Measurements from ENCODE around the gene RAE1.

The RAE1 gene

GRCh38 chr20:57312138-57312537, 38.9 kb upstream of the RAE1 start:
- Histone ChIP-seq H2BK15ac (replicated peaks; ENCODE audit: low read depth) (no peak overlapping the region), H3K4ac (ENCODE audit: low read depth, low read length) (no peak overlapping the region), H3K79me1 (ENCODE audit: low read length) (no peaks in the 10 kb centered on the region), H2BK5ac (ENCODE audit: low read length) (no peak overlapping the region), H3K9ac (ENCODE audit: low read length) (no peak overlapping the region), H3K4me2 (ENCODE audit: low read length) (no peak overlapping the region), H4K8ac (ENCODE audit: low read depth, low read length) (no peak overlapping the region), H3K27me3 (ENCODE audit: insufficient read depth, low read length, poor library complexity) (no peaks in the 10 kb centered on the region), H2AK5ac (ENCODE audit: low read length) (no peak overlapping the region), H3K23ac (ENCODE audit: low read length) (no peak overlapping the region), H4K5ac (ENCODE audit: low read length) (no peak overlapping the region), H3K4me1 (ENCODE audit: control insufficient read depth, low read depth, low read length) (no peaks in the 10 kb centered on the region), H3K27ac (ENCODE audit: low read depth, low read length) (no peak overlapping the region), H3K79me2 (ENCODE audit: control insufficient read depth, insufficient read depth, low read length) (no peaks in the 10 kb centered on the region), H3K36me3 (ENCODE audit: control insufficient read depth, insufficient read depth, low read length) (no peaks in the 10 kb centered on the region), H3K56ac (ENCODE audit: low read length) (no peak overlapping the region), H3K18ac (ENCODE audit: low read length) (no peak overlapping the region), H2BK120ac (ENCODE audit: low read depth, low read length) (no peak overlapping the region), H3K4me3 (ENCODE audit: low read length) (no peak overlapping the region)
- WGBS (ENCODE audit: extremely low coverage, insufficient coverage, low lambda C conversion rate), result no CpG with 5 or more reads among the region's 6 CpGs
- DNase-seq, result no peak

GRCh38 chr20:57313230-57313629, 37.8 kb upstream of the RAE1 start:
- no peaks in the 10 kb centered on the region for H3K79me2 ChIP-seq (ENCODE audit: control insufficient read depth, insufficient read depth, low read length)
- WGBS (ENCODE audit: extremely low coverage, insufficient coverage, low lambda C conversion rate), result no CpG with 5 or more reads among the region's 5 CpGs
- H3K4me2 ChIP-seq (ENCODE audit: low read length), result no peak overlapping the region
- no peak overlapping the region for H3K18ac ChIP-seq (ENCODE audit: low read length)
- no peak overlapping the region for H3K4me3 ChIP-seq (ENCODE audit: low read length)
- H3K4me1 ChIP-seq (ENCODE audit: control insufficient read depth, low read depth, low read length), result no peaks in the 10 kb centered on the region
- H4K5ac ChIP-seq (ENCODE audit: low read length), result no peak overlapping the region
- no peak overlapping the region for H3K27ac ChIP-seq (ENCODE audit: low read depth, low read length)
- H3K27me3 ChIP-seq (ENCODE audit: insufficient read depth, low read length, poor library complexity), result no peaks in the 10 kb centered on the region
- H3K4ac ChIP-seq (ENCODE audit: low read depth, low read length), result no peak overlapping the region
- H3K56ac ChIP-seq (ENCODE audit: low read length), result no peak overlapping the region
- no peak overlapping the region for H2AK5ac ChIP-seq (ENCODE audit: low read length)
- H3K79me1 ChIP-seq (ENCODE audit: low read length), result no peaks in the 10 kb centered on the region
- no peak overlapping the region for H3K23ac ChIP-seq (ENCODE audit: low read length)
- DNase-seq, result no peak
- H2BK120ac ChIP-seq (ENCODE audit: low read depth, low read length), result no peak overlapping the region
- no peak overlapping the region for H4K8ac ChIP-seq (ENCODE audit: low read depth, low read length)
- H2BK15ac ChIP-seq (replicated peaks; ENCODE audit: low read depth), result no peak overlapping the region
- no peaks in the 10 kb centered on the region for H3K36me3 ChIP-seq (ENCODE audit: control insufficient read depth, insufficient read depth, low read length)
- no peak overlapping the region for H2BK5ac ChIP-seq (ENCODE audit: low read length)
- H3K9ac ChIP-seq (ENCODE audit: low read length), result no peak overlapping the region

GRCh38 chr20:57313951-57314350, 37.1 kb upstream of the RAE1 start:
- H4K5ac ChIP-seq (ENCODE audit: low read length), result no peak overlapping the region
- H2BK5ac ChIP-seq (ENCODE audit: low read length), result no peak overlapping the region
- H3K27ac ChIP-seq (ENCODE audit: low read depth, low read length), result no peak overlapping the region
- no peak overlapping the region for H3K4me2 ChIP-seq (ENCODE audit: low read length)
- WGBS (ENCODE audit: extremely low coverage, insufficient coverage, low lambda C conversion rate), result no CpG with 5 or more reads among the region's 5 CpGs
- no peaks in the 10 kb centered on the region for H3K27me3 ChIP-seq (ENCODE audit: insufficient read depth, low read length, poor library complexity)
- no peak overlapping the region for H3K9ac ChIP-seq (ENCODE audit: low read length)
- no peak overlapping the region for H2AK5ac ChIP-seq (ENCODE audit: low read length)
- no peaks in the 10 kb centered on the region for H3K4me1 ChIP-seq (ENCODE audit: control insufficient read depth, low read depth, low read length)
- no peak overlapping the region for H2BK15ac ChIP-seq (replicated peaks; ENCODE audit: low read depth)
- H3K4ac ChIP-seq (ENCODE audit: low read depth, low read length), result no peak overlapping the region
- H3K36me3 ChIP-seq (ENCODE audit: control insufficient read depth, insufficient read depth, low read length), result no peaks in the 10 kb centered on the region
- H4K8ac ChIP-seq (ENCODE audit: low read depth, low read length), result no peak overlapping the region
- H3K79me2 ChIP-seq (ENCODE audit: control insufficient read depth, insufficient read depth, low read length), result no peaks in the 10 kb centered on the region
- no peak for DNase-seq
- H3K4me3 ChIP-seq (ENCODE audit: low read length), result no peak overlapping the region
- no peaks in the 10 kb centered on the region for H3K79me1 ChIP-seq (ENCODE audit: low read length)
- no peak overlapping the region for H2BK120ac ChIP-seq (ENCODE audit: low read depth, low read length)
- H3K18ac ChIP-seq (ENCODE audit: low read length), result no peak overlapping the region
- H3K23ac ChIP-seq (ENCODE audit: low read length), result no peak overlapping the region
- H3K56ac ChIP-seq (ENCODE audit: low read length), result no peak overlapping the region

- no peak overlapping the region for H2BK120ac ChIP-seq (ENCODE audit: low read depth, low read length)
- H3K23ac ChIP-seq (ENCODE audit: low read length), result no peak overlapping the region
- DNase-seq, result no peak
- no peak overlapping the region for H4K5ac ChIP-seq (ENCODE audit: low read length)
- no peaks in the 10 kb centered on the region for H3K27me3 ChIP-seq (ENCODE audit: insufficient read depth, low read length, poor library complexity)
- H3K79me2 ChIP-seq (ENCODE audit: control insufficient read depth, insufficient read depth, low read length), result no peaks in the 10 kb centered on the region
- H2AK5ac ChIP-seq (ENCODE audit: low read length), result no peak overlapping the region
- H3K4me3 ChIP-seq (ENCODE audit: low read length), result no peak overlapping the region
- no peak overlapping the region for H3K9ac ChIP-seq (ENCODE audit: low read length)
- H3K79me1 ChIP-seq (ENCODE audit: low read length), result no peaks in the 10 kb centered on the region
- H3K56ac ChIP-seq (ENCODE audit: low read length), result no peak overlapping the region
- no CpG with 5 or more reads among the region's 8 CpGs for whole genome bisulfite sequencing (ENCODE audit: extremely low coverage, insufficient coverage, low lambda C conversion rate)
- no peaks in the 10 kb centered on the region for H3K36me3 ChIP-seq (ENCODE audit: control insufficient read depth, insufficient read depth, low read length)
- H2BK5ac ChIP-seq (ENCODE audit: low read length), result no peak overlapping the region
- no peak overlapping the region for H2BK15ac ChIP-seq (replicated peaks; ENCODE audit: low read depth)
- H3K4me2 ChIP-seq (ENCODE audit: low read length), result no peak overlapping the region
- H4K8ac ChIP-seq (ENCODE audit: low read depth, low read length), result no peak overlapping the region
- no peak overlapping the region for H3K27ac ChIP-seq (ENCODE audit: low read depth, low read length)
- H3K4ac ChIP-seq (ENCODE audit: low read depth, low read length), result no peak overlapping the region
- no peaks in the 10 kb centered on the region for H3K4me1 ChIP-seq (ENCODE audit: control insufficient read depth, low read depth, low read length)
- no peak overlapping the region for H3K18ac ChIP-seq (ENCODE audit: low read length)
Observed at GRCh38 chr20:57315083-57315975, 35.7 kb upstream of the RAE1 start.

- H4K5ac ChIP-seq (ENCODE audit: low read length), result no peak overlapping the region
- no peak overlapping the region for H3K4me2 ChIP-seq (ENCODE audit: low read length)
- H2BK5ac ChIP-seq (ENCODE audit: low read length), result no peak overlapping the region
- no peak overlapping the region for H3K18ac ChIP-seq (ENCODE audit: low read length)
- no peaks in the 10 kb centered on the region for H3K79me2 ChIP-seq (ENCODE audit: control insufficient read depth, insufficient read depth, low read length)
- WGBS (ENCODE audit: extremely low coverage, insufficient coverage, low lambda C conversion rate), result no CpG with 5 or more reads among the region's 8 CpGs
- H3K4me1 ChIP-seq (ENCODE audit: control insufficient read depth, low read depth, low read length), result no peaks in the 10 kb centered on the region
- no peak overlapping the region for H2BK15ac ChIP-seq (replicated peaks; ENCODE audit: low read depth)
- no peak overlapping the region for H3K9ac ChIP-seq (ENCODE audit: low read length)
- DNase-seq, result no peak
- no peak overlapping the region for H3K23ac ChIP-seq (ENCODE audit: low read length)
- H3K4ac ChIP-seq (ENCODE audit: low read depth, low read length), result no peak overlapping the region
- no peak overlapping the region for H3K56ac ChIP-seq (ENCODE audit: low read length)
- no peak overlapping the region for H3K4me3 ChIP-seq (ENCODE audit: low read length)
- H2AK5ac ChIP-seq (ENCODE audit: low read length), result no peak overlapping the region
- no peak overlapping the region for H3K27ac ChIP-seq (ENCODE audit: low read depth, low read length)
- no peaks in the 10 kb centered on the region for H3K36me3 ChIP-seq (ENCODE audit: control insufficient read depth, insufficient read depth, low read length)
- H3K79me1 ChIP-seq (ENCODE audit: low read length), result no peaks in the 10 kb centered on the region
- H3K27me3 ChIP-seq (ENCODE audit: insufficient read depth, low read length, poor library complexity), result no peaks in the 10 kb centered on the region
- H4K8ac ChIP-seq (ENCODE audit: low read depth, low read length), result no peak overlapping the region
- no peak overlapping the region for H2BK120ac ChIP-seq (ENCODE audit: low read depth, low read length)
Observed at GRCh38 chr20:57315976-57316480, 35.0 kb upstream of the RAE1 start.
